Measurements from ENCODE around the gene SENP1.
A peak's percentile ranks its signal among the peaks of the same experiment; 100 is the strongest.

Gene SENP1

DNA sequence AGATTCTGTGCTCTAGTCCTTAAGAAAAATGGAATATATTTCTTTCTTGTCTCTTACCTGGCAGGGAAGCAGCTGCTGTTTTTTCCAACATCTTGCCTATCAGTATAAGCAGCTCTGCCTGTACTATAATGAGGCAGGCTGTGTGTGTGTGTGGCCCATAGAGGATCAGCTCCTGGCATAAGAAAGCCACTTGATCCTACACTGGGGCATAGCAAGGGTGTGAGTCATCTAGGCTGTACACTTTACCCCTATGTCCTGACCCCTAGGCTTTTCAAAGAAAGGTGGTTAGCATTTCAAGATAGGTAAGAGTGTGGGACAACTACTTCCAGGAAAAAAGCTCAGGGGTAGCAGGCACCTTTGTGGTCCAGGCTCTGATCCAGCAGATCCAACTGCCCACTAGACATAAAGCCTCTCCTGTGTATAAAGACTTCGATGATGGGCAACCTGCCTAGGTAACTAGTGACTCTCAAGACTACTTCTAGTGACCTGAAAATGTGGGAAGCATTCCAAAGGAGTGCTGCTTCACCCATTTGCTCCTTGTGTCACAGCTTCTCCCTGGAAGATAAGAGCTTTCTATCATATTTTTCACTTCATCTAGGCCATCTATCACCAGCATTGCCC, 4.9 kb upstream of the SENP1 start:
- TF ChIP-seq ZFX (IDR thresholded peaks at IDR 0.05; ENCODE audit: borderline replicate concordance) = no peak
- TF ChIP-seq, protein P1, sequence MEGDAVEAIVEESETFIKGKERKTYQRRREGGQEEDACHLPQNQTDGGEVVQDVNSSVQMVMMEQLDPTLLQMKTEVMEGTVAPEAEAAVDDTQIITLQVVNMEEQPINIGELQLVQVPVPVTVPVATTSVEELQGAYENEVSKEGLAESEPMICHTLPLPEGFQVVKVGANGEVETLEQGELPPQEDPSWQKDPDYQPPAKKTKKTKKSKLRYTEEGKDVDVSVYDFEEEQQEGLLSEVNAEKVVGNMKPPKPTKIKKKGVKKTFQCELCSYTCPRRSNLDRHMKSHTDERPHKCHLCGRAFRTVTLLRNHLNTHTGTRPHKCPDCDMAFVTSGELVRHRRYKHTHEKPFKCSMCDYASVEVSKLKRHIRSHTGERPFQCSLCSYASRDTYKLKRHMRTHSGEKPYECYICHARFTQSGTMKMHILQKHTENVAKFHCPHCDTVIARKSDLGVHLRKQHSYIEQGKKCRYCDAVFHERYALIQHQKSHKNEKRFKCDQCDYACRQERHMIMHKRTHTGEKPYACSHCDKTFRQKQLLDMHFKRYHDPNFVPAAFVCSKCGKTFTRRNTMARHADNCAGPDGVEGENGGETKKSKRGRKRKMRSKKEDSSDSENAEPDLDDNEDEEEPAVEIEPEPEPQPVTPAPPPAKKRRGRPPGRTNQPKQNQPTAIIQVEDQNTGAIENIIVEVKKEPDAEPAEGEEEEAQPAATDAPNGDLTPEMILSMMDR (IDR thresholded peaks at IDR 0.05) = no peak
- H3K27ac ChIP-seq = no peak overlapping the region

DNA sequence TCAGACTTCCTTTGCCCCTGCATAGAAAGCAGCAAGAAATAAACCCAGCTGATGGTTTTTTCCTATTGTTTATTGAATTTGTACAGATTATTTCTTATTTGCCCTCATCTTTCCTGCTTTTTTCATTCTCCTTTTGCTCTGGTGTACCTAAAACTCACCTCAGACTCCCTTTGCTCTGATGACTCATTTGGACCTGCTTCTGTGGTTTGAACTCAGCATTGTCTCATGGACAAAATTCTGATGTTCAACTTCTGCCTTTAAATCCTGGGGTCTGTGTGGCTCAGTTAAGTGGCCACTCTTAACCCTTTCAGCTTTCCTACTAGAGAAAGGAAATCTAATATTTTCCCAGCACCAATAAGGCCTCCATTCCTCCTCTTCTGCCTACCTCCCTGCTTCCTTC, 3.5 kb upstream of the SENP1 start:
- H3K27ac ChIP-seq = no peak overlapping the region
- TF ChIP-seq, protein P1 (IDR thresholded peaks at IDR 0.05) = no peak
- no peak for TF ChIP-seq ZFX (IDR thresholded peaks at IDR 0.05; ENCODE audit: borderline replicate concordance)

DNA sequence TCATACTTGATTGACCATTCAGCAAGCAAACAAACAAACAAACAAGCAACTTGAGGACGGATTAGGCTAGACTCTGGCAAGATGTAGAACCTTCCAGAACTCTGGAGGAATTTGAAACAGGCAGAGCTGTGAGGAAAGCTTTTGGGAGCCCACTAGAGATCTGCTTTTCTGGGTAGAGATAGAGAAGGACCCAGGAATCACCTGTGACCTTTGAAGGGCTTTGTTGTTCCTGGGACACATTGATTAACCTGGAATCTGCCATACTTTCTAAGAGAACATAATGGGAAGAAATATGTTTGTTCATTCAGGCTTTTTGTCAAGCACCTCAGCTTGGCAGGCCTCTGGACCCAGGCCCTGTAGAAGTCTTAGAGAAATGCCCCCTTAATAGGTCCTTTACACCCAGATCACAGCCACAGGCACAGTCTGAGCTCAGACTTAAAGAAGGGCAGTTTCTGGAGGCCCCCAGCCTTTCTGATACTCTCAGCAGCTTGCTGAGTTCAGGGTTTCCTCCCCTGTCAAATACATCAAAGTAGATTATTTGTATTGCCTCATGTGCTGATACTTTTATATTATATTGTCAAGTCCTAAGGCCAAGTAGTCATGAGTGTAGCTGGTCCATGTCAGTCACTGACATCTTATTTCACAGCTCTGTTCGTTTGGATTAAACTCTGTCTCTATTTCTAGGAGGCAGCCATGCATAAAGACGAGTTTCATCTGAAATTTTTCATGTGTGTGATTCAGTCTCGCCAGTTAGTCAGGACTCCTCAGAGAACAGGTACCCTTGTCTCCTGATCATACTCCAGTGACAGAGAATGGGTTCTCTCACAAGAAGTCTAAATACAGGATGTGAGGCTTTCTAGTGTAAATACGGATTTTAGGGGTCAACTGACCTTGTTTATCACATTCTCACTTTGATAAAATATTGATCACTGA, 1.1 kb upstream of the SENP1 start:
- no peak for TF ChIP-seq ZFX (IDR thresholded peaks at IDR 0.05; ENCODE audit: borderline replicate concordance)
- TF ChIP-seq, protein P1 (IDR thresholded peaks at IDR 0.05) = no peak
- peak overlapping the region; percentile 94 for H3K27ac ChIP-seq

DNA sequence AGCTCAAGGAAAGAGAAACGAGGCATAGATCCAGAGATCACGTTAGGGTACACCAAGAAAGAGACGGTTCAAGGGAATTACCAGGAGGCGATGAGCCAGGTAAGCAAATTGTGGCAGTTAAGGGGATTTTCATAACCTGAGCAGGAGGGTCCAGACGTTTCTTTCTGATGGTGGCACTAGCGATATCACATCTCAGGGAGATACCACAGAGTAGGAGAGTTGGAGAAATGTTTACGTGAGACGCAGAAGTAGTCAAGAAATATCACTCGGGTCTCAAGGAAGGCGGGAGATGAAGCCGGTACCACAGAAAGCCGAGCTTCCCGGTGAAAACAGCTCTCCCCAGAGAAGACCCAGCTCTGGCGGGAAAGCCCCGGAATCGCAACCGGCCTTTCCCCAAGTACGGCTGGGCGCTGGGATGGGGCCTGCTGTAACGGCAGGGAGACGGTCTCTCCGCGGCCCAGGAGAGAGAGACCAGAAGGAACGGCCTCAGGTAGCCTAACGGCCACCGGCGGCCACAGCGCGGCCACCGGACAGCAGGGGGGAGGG, 485 bp downstream of the SENP1 start:
- no peak for TF ChIP-seq ZFX (IDR thresholded peaks at IDR 0.05; ENCODE audit: borderline replicate concordance)
- TF ChIP-seq, protein P1 (IDR thresholded peaks at IDR 0.05) = no peak
- peak overlapping the region; percentile 94 for H3K27ac ChIP-seq

DNA sequence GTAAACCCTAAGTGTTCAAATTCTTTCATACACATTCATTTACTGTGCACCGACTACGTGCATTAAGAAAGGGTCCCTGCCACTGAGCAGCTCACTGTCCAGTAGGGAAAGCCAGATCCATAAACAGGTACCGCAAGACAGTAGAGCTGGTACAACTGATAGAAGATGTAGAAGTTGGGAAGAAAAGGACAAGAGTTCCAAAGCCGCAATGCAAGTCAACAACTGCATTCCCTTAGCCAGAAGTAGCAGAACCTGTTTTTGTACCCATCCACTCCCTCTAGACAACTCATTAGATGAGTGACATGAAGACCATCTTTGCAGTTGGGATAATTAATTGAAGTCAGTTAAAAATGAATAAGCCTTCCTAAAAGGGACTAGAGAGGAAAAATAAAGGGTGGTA, 1.3 kb downstream of the SENP1 start:
- H3K27ac ChIP-seq = peak overlapping the region; percentile 94
- no peak for TF ChIP-seq ZFX (IDR thresholded peaks at IDR 0.05; ENCODE audit: borderline replicate concordance)
- TF ChIP-seq, protein P1 (IDR thresholded peaks at IDR 0.05) = no peak

DNA sequence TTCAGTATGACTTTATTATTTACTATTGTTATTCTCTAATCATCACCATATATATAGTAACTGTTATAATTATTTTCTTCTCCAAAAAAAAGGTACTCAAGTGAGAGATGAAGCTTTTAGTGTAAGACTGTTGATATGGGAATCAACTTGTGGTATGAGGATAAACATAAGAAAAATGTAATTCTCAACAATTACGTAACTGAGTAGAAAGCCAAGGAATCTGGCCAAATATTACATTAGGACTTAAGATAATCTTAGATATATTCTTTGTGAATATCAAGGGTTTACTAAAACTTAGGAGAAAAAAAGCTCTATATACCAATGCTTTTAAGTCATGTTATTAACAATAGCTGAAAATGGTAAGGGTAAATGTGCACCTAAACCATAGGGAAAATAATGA, 13.3 kb downstream of the SENP1 start:
- TF ChIP-seq ZFX (IDR thresholded peaks at IDR 0.05; ENCODE audit: borderline replicate concordance) = no peak
- TF ChIP-seq, protein P1 (IDR thresholded peaks at IDR 0.05) = no peak
- H3K27ac ChIP-seq = no peak overlapping the region

DNA sequence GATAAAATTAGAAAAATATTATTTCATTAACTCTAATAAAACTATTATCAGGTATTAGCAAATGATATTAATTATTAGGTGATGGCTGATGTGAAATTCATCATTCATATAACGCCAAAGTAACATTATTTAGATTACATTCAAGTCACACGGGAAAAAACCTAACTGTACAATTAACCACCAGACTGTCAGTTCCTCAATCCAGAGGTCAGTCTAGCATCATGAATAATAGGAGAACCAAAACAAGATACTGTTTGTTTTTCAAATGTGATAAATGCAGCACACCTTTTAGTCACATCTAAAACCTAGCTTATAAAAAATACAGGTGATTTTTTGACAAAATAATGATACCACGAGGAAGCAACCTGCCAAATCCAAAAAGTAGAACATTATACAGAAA, 19.6 kb downstream of the SENP1 start:
- no peak for TF ChIP-seq ZFX (IDR thresholded peaks at IDR 0.05; ENCODE audit: borderline replicate concordance)
- TF ChIP-seq, protein P1 (IDR thresholded peaks at IDR 0.05) = no peak

More for the DNA sequence above, 19.6 kb downstream of the SENP1 start:
- H3K27ac ChIP-seq = no peak overlapping the region
